Fibroblast of lung (primary cell): ENCODE results near the gene UTP25. TPM values are rescaled to one million over a fixed set of nuclear protein-coding genes. Genes with fewer than 3 reads are reported as not detected.
"Not testable (repeated sequence)": the region's sequence is repeated elsewhere in the genome, so short reads cannot be mapped to it uniquely, and the experiment has no call there.

Source experiments
- DNase-seq, 2 donors: peaks; one replicate each; pipeline versions ENCODE4 v3.0.0 to v3.0.0-alpha.2; 2010; ENCODE audit warnings: low read depth in 2 of 2
- H2AFZ ChIP-seq: 2 replicates; pipeline ENCODE4 v1.5.1; 2012; ENCODE audit warnings: low read length, control low read depth, inconsistent platforms
- H3K27ac ChIP-seq: 2 replicates; pipeline ENCODE4 v1.5.1; 2011; ENCODE audit warnings: low read length, control low read depth; ENCODE audit not compliant: insufficient read depth
- H3K27me3 ChIP-seq: 2 replicates; pipeline ENCODE4 v1.5.1; 2011; ENCODE audit warnings: mild to moderate bottlenecking, low read length; ENCODE audit not compliant: control insufficient read depth, insufficient read depth
- H3K36me3 ChIP-seq: 2 replicates; pipeline ENCODE4 v1.5.1; 2011; ENCODE audit warnings: low read length; ENCODE audit not compliant: control insufficient read depth, insufficient read depth
- H3K4me1 ChIP-seq: 2 replicates; pipeline ENCODE4 v1.5.1; 2011; ENCODE audit warnings: low read length; ENCODE audit not compliant: control insufficient read depth, insufficient read depth; ENCODE audit errors: extremely low read depth
- H3K4me2 ChIP-seq: 2 replicates; pipeline ENCODE4 v1.5.1; 2011; ENCODE audit warnings: low read length, control low read depth; ENCODE audit not compliant: insufficient read depth; ENCODE audit errors: extremely low read depth
- H3K4me3 ChIP-seq, 4 experiments: fragments of 200-600 bp in 1 of 4; sonication (generic) in 1 of 4; replicated peaks in 1 of 4; 2 replicates each; pipeline ENCODE4 v1.5.1; 2011 to 2016; ENCODE audit warnings: low read length in 4 of 4, low read depth in 3 of 4, mild to moderate bottlenecking in 3 of 4, control low read depth in 2 of 4, inconsistent platforms in 1 of 4, mixed read lengths in 1 of 4; ENCODE audit not compliant: insufficient read depth in 1 of 4; ENCODE audit errors: control extremely low read depth in 1 of 4
- H3K79me2 ChIP-seq: 2 replicates; pipeline ENCODE4 v1.5.1; 2012; ENCODE audit warnings: mild to moderate bottlenecking, low read length, inconsistent platforms; ENCODE audit not compliant: control insufficient read depth, insufficient read depth
- H3K9ac ChIP-seq: 2 replicates; pipeline ENCODE4 v1.5.1; 2011; ENCODE audit warnings: mild to moderate bottlenecking, low read length, control low read depth; ENCODE audit not compliant: insufficient read depth
- H3K9me3 ChIP-seq: 2 replicates; pipeline ENCODE4 v1.5.1; 2012; ENCODE audit warnings: low read depth, low read length; ENCODE audit not compliant: control insufficient read depth, insufficient read depth
- H4K20me1 ChIP-seq: 2 replicates; pipeline ENCODE4 v1.5.1; 2011; ENCODE audit warnings: low read length; ENCODE audit not compliant: control insufficient read depth, insufficient read depth; ENCODE audit errors: extremely low read depth
- EZH2 ChIP-seq: IDR thresholded peaks from 2 replicates; pipeline ENCODE4 v1.5.1; 2012; ENCODE audit warnings: low read length, control low read depth, mild to moderate bottlenecking; ENCODE audit errors: missing control alignments
- polyA plus RNA-seq, 2 donors: library from polyadenylated mRNA; depleted of rRNA in 1 of 2; stranded (reverse) in 1 of 2; unstranded in 1 of 2; fragments of >200 nt; gene quantifications; 2 replicates each; pipeline ENCODE4 v1.2.1, GENCODE V29; 2011 to 2012; ENCODE audit warnings: missing spikeins in 1 of 2
- total RNA-seq: library from RNA; depleted of rRNA; stranded (reverse); fragments of >200 nt; gene quantifications from 2 replicates; pipeline ENCODE4 v1.2.1, GENCODE V29; 2014
- TF ChIP-seq, protein P1 (sequence below), 2 donors: IDR thresholded peaks in 1 of 2; conservative IDR thresholded peaks in 1 of 2; 1 replicate in 1 of 2; 2 replicates in 1 of 2; pipeline ENCODE4 v1.5.1; 2011 to 2012; ENCODE audit warnings: low read length in 2 of 2, control low read depth in 1 of 2, inconsistent platforms in 1 of 2, low read depth in 1 of 2, mild to moderate bottlenecking in 1 of 2

The UTP25 gene
- total and polyA plus RNA-seq, 2 donors (not counting 1 experiment from before 2014, with no cell fraction given), result 10.4 to 12.3 TPM

DNA sequence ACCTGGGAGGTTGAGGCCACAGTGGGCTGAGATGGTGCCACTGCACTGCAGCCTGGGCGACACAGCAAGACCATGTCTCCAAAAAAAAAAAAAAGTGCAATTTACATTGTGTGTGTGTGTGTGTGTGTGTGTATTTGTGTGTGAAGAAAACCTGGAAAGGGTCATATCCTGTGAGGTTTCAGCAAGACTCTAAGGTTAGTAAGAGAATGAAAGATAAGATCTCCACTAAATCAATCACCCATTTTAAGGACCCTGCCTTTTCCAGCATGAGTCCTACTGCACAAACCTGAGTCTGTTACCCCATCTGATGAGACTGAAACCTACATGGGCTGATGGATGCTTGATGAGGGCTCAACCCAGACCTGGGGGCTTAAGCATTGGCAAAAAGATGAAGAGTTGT, 38.5 kb upstream of the UTP25 start:
- no peak for TF ChIP-seq EZH2
- TF ChIP-seq, protein P1, sequence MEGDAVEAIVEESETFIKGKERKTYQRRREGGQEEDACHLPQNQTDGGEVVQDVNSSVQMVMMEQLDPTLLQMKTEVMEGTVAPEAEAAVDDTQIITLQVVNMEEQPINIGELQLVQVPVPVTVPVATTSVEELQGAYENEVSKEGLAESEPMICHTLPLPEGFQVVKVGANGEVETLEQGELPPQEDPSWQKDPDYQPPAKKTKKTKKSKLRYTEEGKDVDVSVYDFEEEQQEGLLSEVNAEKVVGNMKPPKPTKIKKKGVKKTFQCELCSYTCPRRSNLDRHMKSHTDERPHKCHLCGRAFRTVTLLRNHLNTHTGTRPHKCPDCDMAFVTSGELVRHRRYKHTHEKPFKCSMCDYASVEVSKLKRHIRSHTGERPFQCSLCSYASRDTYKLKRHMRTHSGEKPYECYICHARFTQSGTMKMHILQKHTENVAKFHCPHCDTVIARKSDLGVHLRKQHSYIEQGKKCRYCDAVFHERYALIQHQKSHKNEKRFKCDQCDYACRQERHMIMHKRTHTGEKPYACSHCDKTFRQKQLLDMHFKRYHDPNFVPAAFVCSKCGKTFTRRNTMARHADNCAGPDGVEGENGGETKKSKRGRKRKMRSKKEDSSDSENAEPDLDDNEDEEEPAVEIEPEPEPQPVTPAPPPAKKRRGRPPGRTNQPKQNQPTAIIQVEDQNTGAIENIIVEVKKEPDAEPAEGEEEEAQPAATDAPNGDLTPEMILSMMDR (conservative IDR thresholded peaks at IDR 0.05 in 1 of 2, IDR thresholded peaks at IDR 0.05 in 1 of 2; ENCODE audit: low read depth in 1 of 2, low read length in 2 of 2), result no peak
- no peaks in the 10 kb centered on the region for H3K9me3 ChIP-seq
- H3K79me2 ChIP-seq, result no peaks in the 10 kb centered on the region
- H3K36me3 ChIP-seq, result no peaks in the 10 kb centered on the region
- no peak for DNase-seq
- H3K4me3 ChIP-seq, result no peak overlapping the region
- H3K27ac ChIP-seq, result no peak overlapping the region
- H3K4me1 ChIP-seq, result no peaks in the 10 kb centered on the region
- no peak overlapping the region for H3K4me2 ChIP-seq
- H4K20me1 ChIP-seq, result no peaks in the 10 kb centered on the region
- H2AFZ ChIP-seq, result no peak overlapping the region
- peaks cover 6% of the 10 kb centered on the region for H3K27me3 ChIP-seq
- H3K9ac ChIP-seq, result no peak overlapping the region

DNA sequence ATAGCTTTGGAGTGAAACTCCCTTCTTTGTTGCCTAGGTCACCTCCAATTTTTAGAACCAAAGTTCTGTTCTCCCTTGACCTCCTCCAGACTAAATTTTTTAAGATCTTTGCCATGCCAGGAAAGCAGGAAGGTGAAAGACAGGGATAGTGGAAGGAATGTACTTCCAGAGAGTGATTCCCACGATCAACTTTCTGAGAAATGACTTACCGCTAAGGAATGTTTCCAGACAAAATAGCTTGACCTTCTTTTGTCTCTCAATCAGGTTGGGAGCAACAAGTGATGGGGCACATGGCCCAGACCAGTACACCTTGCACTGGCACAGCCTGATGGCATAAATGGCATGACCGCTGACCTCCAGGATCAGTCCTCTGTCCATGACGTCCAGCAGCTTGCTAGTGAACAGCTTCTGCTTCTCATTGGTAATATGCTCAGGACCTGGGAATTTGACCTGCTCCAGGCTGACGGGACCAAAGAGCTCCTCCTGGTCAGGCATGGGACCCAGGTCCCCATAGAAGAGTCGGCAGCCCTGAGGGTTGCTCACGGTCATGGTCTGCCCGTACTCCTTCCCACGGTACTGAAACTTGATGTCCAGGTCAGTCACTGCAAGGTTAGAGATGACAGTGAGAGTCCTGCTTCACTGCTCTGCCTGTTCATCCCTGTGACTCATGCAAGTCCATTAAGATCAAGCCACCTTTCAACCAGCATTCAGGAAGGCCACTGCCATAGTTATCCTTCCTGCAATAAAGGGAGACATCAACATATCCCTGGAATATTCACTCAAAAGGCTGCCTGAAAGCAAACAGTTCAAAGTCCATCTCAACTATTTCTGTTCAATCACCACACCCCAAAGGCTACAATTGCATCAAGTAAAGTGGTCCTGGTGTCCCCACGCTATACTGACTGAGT, 37.2 kb upstream of the UTP25 start:
- Histone ChIP-seq H3K79me2 (no peaks in the 10 kb centered on the region), H3K4me1 (no peaks in the 10 kb centered on the region), H2AFZ (no peak overlapping the region), H3K36me3 (no peaks in the 10 kb centered on the region), H3K4me2 (no peak overlapping the region), H3K9me3 (no peaks in the 10 kb centered on the region), H3K27me3 (peaks cover 14% of the 10 kb centered on the region), H3K27ac (no peak overlapping the region), H3K9ac (no peak overlapping the region), H4K20me1 (no peaks in the 10 kb centered on the region), H3K4me3 (no peak overlapping the region)
- TF ChIP-seq, protein P1 (conservative IDR thresholded peaks at IDR 0.05 in 1 of 2, IDR thresholded peaks at IDR 0.05 in 1 of 2; ENCODE audit: low read depth in 1 of 2, low read length in 2 of 2), result no peak
- TF ChIP-seq EZH2, result no peak
- peak in 1 of 2 donors; percentile 17 for DNase-seq

DNA sequence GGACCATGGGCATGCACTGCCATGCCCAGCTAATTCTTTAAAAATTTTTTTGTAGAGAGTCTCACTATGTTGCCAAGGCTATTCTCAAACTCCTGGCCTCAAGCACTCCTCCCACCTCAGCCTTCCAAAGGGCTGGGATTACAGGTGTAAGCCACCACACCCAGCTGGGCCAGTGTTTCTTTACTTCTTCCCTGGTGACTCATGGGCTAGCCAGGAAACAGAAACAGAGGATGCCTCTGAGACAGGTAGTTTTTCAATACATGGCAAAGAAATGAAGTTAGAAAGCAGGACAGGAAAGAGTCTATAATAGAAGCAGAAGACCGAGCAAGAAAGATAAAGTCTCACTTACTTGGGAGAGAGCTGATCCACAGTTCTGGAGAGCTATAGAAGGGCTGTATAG, 35.9 kb upstream of the UTP25 start:
- Histone ChIP-seq H3K4me1 (no peaks in the 10 kb centered on the region), H3K79me2 (no peaks in the 10 kb centered on the region)

DNA sequence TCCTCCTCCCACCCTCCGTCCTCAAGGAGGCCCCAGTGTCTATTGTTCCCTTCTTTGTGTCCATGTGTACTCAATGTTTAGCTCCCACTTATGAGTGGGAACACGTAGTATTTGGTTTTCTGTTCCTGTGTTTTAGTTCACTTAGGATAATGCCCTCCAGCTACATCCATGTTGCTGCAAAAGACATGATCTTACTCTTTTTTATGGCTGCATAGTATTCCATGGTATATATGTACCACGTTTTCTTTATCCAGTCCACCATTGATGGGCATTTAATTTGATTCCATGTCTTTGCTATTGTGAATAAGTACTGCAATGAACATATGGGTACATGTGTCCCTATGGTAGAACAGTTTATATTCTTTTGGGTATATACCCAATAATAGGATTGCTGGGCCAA, 34.1 kb upstream of the UTP25 start:
- not testable (repeated sequence) for DNase-seq, H3K4me3 ChIP-seq, H3K4me1 ChIP-seq, H3K4me2 ChIP-seq, H3K9me3 ChIP-seq, H3K27me3 ChIP-seq, H3K27ac ChIP-seq, H4K20me1 ChIP-seq, H3K36me3 ChIP-seq, H2AFZ ChIP-seq, H3K79me2 ChIP-seq, H3K9ac ChIP-seq

More for the DNA sequence above, 35.9 kb upstream of the UTP25 start:
- H3K9me3 ChIP-seq, result no peaks in the 10 kb centered on the region
- H3K4me3 ChIP-seq, result no peak overlapping the region
- H3K27me3 ChIP-seq, result peaks cover 14% of the 10 kb centered on the region
- no peaks in the 10 kb centered on the region for H3K36me3 ChIP-seq
- H3K9ac ChIP-seq, result no peak overlapping the region
- no peaks in the 10 kb centered on the region for H4K20me1 ChIP-seq
- DNase-seq, result no peak
- no peak overlapping the region for H3K27ac ChIP-seq
- no peak overlapping the region for H3K4me2 ChIP-seq
- no peak overlapping the region for H2AFZ ChIP-seq
- TF ChIP-seq EZH2, result no peak
- TF ChIP-seq, protein P1 (conservative IDR thresholded peaks at IDR 0.05 in 1 of 2, IDR thresholded peaks at IDR 0.05 in 1 of 2; ENCODE audit: low read depth in 1 of 2, low read length in 2 of 2), result no peak
